ENCODE data around the gene MMP7.

The MMP7 gene, protein sequence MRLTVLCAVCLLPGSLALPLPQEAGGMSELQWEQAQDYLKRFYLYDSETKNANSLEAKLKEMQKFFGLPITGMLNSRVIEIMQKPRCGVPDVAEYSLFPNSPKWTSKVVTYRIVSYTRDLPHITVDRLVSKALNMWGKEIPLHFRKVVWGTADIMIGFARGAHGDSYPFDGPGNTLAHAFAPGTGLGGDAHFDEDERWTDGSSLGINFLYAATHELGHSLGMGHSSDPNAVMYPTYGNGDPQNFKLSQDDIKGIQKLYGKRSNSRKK

DNA sequence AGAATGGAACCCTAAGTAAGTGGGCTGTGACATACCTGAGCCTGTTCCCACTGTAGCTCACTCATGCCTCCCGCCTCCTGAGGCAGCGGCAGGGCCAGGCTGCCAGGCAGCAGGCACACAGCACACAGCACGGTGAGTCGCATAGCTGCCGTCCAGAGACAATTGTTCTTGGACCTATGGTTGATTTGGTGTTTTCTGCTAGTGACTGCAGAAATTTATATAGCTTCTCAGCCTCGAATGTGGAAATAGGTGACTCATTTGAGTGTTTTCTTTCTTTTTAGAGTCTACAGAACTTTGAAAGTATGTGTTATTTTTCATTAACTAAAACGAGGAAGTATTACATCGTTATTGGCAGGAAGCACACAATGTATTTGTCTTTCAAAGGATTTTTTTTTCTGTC is at the start of gene MMP7:
Gene MMP7 (minus strand): TSS at position 190 of the 400 bp plus-strand sequence. CDS start 47 bp downstream, at position 143.
- DNase-seq, result no peak

DNA sequence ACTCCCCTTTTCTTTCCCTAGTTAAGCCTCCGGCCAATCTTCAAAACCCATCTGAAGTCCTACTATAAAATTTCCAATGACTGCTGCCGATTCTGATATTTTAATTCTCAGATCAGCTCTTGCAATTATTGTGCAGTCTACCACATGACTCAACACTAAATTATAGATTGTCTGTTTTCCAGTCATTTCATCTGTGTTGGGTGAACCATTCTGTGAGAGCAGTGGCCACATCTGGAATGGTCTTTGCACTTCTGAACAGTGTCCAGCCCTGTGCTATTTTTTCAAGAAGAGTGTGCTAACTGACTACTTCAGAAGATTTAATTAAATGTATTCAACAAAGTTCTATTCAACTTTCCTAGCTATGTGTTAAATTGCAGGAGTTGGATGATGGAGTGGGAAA is 47.2 kb upstream of the MMP7 start:
- DNase-seq, result no peak

DNA sequence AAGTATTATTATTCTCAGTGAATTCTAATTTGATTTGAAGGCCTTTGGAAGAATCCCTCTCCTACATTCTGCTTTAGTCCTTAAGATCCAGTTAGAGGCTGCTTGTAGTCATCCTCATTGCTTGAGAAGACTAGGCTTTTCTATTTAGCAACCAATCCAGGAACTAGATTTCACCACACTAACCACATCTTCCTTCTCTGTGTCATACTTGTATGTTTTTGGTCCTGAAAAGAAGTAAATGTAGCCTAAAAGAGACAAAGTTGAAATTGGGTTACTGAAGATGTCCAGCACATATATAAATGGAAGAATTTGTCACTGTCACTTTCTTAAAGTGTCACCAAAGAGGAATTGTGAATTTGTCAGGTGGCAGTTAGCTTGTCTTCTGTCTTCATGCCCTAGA is 46.6 kb upstream of the MMP7 start:
- DNase-seq, result no peak

DNA sequence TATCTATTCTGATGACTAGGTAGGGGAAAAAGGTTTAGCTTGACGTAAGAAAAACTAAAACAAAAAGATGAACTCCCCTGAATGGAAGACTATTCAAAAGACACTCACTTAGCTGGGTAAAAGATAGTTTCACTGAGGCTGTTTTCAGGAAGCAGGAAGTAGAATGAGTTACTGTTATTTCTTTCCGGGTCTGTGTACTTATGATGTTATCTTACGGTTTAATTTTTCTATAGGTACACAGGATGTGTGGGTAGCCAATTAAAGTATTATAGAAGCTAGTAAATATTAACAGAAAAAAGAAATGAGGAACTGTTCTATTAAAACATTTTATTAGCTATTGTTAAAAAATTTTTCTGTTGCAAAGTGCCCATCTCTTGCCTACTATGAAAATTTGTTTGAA is 45.8 kb upstream of the MMP7 start:
- no peak for DNase-seq

DNA sequence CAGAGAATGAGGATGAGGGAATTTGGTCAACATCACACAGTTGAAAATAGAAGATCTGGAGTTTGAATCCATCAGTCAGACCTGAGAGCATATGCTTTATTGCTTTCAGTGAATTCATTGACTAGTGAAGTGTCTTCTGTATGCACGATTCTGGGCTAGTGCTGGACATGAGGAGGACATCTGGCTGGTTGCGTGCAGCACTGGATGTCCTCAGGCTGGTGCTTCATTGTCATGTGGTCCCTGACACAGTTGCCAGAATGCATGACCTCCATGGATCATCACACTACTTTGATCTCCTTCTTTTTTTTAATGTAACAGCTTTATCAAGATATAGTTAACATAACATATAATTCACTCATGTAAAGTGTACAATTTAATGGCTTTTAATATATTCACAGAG is 44.5 kb upstream of the MMP7 start:
- no peak for DNase-seq

DNA sequence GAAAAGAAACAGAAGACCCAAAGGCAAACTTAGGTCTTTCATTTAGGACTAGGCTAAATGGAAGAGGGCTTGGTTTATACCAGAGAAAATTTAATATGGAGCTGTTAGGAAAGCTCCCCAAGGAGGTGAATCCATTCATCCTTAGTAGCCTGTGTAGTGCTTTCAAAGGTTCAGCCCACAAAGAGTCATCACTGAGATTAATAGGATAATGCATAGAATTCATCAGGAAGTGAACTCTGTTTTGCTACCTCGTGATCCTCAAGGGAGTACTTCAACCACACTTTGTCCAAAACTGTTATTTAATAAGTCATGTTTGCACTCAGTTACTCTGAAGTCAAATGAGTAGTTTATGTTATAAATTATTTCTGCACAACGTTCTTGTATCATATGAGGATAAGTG is 43.3 kb upstream of the MMP7 start:
- no peak for DNase-seq

DNA sequence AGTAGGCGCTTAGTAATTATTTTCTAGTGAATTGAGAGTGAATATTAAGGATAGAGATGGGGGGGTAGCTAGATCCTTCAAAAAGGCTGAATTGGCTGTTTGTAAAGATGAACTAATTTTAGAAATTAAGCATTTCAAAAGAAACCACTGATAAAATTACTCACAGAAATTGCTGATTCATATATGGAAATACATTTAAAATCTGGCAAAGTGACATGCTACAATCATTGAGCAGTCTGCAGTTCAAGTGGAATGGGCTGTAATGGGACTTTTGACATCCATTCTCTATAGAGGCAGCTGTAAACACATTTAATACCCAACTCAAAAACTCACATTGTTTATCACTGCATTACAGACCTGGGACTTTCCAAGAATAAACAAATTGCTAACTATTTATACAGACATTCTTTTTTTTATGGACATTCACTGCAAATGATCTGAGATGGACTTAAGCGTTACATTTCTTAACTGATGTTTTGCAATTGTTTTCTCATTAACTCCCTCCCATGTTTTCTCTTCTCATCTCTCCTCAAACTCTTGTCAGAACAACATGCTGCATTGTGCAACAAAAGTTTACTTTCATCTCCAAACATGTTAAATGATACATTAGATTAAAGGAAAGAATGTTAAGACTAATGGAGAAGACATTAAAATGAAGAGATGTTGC is 42.1 kb upstream of the MMP7 start:
- DNase-seq, result no peak

DNA sequence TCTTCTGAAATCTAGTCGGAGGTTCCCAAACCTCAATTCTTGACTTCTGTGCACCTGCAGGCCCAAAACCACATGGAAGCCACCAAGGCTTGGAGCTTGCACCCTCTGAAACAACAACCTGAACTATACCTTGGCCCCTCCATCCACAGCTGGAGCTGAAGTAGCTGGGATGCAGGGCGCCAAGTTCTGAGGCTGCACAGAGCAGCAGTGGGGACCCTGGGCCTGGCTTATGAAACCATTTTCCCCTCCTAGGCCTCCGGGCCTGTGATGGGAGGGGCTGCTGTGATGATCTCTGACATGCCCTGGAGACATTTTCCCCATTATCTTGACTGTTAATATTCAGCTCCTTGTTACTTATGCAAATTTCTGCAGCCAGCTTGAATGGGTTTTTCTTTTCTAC is 38.3 kb upstream of the MMP7 start:
- no peak for DNase-seq

DNA sequence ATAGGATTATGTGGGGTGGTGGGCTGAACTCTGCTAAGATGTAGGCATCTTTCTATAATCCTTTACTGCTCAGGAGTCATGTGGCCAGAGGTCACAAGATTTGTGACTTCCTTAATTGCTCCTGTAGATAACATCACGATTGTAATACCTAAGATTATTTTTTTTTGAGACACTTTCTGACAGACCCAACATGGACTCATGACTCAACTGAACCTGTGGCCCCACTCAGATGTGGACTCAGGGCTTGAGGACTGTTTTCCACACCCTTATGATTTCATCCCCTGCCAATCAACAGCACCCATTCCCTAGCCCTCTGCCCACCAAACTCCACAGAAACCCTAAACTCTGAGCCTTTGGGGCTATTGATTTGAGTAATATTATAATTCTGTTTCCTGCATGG is 35.6 kb upstream of the MMP7 start:
- no peak for DNase-seq

DNA sequence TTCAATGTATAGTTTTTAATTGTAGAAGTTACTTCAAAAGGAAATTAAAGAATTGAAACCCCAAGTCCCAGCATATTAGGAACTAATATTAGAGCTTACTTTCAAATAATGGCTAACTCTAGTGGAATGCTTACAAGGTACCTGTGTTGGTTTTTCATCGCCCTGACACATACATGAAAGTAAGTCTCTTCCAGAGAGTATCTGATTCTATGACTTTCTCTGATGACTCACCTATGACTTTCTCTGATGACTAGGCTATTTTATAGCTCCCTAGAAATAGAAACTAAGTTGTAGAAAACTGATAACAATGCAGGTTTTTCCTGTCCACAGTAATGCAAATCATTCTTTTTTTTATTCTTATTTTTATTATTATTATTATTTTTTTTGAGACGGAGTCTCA is 33.6 kb upstream of the MMP7 start:
- DNase-seq, result no peak

DNA sequence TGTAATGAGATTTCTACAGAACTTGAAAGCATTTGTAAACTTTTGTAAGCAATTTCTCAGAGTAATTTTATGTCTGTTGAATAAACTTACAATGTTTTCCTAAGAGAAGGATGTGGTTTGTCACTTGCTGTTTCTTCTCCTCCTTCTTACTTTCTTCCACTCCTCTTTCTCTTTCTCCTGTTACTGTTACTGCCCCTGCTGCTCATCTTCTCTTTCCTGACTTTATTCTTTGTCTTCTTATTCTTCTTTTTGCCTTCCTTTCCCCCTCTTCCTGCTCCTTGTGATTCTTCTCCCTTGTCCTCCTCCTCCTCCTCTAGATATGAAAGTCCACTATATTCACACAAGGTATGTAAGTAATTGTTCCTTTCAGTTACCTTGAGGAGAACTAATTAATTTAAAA is 31.1 kb upstream of the MMP7 start:
- no peak for DNase-seq

DNA sequence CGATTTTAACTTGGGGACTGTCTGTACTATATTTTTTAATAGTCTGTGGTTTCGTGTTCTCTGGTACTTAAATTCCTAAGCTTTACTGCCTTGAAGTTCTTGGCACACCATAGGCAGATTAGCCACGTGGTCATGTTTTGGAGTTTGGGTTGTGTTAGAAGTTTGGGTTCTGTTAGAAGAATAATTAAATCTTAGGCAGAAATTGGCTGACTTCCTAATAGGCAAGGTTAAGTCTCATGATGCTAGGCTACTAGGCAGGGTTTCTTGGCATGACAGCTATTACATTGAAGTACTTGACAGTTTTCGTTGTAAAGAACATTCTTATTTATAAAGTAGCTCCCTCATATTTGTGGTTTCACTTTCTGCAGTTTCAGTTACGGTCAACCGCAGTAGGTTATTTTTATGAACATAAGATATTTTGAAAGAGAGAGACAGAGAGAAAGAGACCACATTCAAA is 30.0 kb upstream of the MMP7 start:
- DNase-seq, result no peak

DNA sequence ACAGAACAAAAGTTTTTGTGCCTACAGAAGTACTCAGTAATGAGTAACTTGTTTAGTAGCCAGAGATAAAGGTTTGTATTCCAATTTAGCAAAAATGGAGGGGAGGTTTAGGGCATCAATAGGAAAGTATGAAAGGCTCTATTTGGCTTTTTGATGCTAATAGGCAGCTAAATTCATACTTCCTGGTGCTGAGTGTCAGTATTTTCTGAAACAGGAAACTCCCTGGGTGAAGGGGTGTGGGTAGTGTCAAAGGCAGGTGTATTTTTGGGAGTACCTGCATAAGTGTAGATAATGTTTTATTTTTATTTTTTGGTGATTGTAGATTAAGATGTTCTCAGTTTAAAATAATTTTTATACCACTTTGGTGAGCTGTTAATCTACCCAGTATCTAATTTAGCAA is 29.3 kb upstream of the MMP7 start:
- no peak for DNase-seq

DNA sequence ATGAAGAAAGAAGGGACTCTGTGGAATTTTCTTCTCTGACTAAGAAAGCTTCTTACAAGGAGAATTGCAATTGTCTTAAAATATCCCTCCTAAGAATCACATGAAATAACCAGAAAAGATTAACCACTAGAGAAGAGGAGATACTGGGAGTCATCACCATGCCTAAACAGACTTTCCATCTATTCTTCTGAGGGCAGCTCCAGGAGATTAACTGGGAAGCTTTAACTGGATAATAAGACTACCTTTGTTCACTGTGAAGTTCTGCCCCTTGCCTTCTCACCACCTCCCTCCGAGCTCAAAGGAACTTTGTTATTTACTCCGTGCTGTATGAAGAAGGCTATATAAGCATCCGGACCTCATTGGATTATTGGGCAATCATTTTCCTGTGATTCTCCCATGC is 24.5 kb upstream of the MMP7 start:
- no peak for DNase-seq

DNA sequence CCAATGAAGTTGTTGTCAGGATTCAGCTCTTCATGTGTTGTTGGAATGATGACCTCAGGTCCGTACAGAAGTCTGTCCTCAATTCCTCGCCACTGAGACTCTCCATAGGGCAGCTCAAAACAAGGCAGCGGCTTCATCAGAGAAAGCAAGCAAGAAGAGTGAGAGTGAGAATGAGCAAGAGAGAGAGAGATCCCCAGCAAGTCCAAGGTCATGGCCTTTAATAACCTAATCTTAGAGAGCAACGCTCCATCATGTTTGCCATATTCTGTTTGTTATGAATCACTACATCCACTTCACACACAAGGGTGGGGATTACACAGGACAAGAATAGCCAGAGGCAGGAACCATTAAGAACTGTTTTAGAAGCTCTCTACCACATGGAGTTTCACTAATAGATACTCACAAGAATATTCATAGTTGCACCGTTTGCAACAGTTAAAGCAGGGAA is 23.3 kb upstream of the MMP7 start:
- DNase-seq, result no peak

DNA sequence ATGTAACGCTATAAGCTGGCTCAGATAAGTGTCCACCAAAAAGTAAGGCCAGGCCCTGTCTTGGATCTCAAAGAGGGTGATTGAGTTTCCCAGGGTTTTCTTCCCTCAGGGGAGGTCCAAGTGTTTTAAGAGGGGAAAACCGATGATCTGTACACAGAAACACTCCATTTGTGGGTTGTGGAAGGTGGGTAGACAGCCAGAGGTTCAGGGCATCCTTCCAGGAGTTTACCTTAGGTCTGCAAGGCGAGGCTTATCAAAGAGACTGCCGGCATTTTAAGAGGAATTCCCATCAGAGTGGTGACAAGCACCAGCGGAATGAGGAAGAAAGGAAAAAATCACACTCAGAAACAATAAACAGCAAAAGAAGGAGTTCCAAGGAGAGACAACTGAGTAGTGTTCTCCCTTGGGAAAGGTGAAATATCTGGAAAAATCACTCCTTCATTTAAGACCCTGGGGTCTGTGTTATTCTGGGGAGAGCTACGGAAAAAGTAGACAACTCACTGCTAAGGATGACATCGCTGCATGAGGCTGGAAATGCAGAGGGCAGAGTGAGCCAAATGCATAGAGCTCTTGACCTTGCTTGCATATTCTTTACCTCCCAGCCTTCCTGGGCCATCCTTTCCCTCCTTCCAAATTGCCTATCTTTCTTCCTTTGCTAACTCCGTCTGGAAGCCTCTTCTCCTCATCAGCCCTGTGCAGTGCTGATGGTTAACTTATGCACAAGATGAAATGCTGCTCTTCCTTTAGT is 22.1 kb upstream of the MMP7 start:
- no peak for DNase-seq

DNA sequence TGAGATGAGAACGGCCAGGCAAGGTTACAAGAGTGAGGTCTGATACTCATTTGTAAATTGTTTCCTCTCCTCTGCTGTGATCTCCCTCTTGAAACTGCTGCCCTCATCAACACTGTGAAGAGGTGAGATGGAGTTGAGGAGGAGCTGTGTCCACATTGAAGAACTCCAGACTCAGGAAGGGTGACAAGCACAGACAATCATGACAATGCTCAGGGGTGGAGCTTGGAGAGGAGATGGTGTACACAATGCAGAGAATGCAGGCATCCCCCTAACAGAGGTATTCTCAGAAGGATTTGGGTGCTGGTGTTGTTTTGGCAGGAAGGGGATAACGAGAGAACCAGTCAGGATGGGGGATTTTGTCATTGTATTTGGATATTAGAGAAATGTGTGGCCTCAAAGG is 21.5 kb upstream of the MMP7 start:
- no peak for DNase-seq

DNA sequence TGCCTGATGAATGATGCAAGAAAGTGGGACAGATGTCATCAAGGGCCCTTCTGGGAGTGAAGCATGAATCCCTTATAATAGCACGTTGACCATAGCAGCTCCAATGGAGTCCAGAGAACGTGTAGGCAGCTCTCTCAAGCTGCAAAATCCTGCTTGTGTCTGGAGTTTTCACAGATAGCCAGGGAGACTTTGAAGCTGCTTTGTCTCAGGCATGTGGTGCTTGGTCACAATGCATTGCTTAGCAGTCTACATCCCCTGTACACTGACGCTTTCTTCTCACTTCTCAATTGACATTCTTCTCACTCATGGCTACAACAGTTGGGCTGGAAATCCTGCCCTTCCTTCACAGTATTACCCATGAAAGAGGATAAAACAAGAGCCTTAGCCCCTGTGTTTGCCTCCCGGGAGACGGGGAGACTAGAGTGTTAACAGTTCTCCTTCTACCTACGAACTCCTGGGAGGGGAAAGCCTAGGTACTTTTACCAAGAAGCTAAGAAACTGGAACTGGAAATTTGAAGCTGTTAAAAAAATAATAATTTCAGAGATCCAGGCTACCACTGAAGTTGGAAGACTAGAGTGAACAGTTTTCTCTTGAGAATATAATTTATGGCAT is 20.7 kb upstream of the MMP7 start:
- DNase-seq, result no peak

DNA sequence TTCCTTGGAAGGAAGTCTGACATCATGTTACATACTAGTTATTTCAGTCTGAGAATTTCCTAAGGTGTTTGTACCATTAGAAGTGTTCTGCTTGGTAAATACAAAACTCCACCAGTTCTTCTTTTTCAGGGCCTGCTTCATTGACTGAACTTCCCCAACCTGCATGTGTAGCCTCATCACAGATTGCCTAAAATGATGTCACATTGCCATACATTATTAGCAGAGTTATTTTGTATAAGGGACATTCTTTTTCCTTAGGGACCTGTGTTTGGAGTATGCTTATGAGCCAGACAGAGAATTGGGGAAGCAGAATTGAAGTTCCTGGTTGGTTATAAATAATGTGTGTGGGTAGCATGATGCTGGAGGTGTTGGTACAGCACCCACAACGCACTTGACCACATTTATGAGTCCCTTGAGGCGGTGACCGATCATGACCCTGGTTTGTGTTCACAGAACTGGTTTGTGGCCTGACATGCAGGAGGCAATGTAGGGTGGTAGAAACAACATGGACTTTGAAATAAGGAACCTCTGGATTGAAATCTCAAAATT is 16.4 kb upstream of the MMP7 start:
- DNase-seq, result no peak

DNA sequence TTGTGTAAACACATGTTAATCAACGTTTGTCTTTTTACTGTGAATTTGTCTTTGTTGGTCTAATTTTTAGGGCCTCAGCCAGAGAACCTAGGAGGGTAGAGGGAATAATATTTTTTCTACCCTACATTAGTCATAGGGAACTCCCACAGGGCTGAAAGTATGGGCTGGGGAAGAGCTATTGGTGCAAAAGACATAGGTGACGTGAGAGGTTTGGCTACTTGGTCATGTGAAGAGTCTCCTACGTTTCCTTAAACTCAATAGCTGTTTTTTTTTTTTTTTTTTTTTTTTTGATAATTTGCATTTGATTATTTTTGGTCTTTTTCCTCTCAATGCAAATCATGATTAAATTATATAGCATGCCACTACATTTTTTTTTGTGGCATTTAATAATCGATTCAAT is 15.9 kb upstream of the MMP7 start:
- no peak for DNase-seq

DNA sequence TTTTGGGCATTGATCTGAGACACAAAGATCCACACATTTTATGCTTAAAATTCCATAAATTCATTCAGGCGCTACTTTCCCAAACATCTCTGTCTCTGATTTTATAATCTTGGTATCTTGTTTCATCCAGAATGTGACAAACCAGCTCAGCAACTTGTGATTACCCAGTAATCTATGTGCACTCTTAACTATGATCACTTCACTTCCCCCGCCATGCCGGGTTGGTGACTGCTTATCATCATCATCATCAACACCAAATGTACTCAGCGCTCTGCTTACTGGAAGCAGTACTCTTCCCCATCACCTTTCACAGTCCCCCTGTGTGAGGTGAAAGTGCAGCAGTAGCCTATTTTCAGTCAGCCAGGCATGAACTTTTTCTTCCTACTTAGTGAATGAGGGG is 15.2 kb upstream of the MMP7 start:
- no peak for DNase-seq

DNA sequence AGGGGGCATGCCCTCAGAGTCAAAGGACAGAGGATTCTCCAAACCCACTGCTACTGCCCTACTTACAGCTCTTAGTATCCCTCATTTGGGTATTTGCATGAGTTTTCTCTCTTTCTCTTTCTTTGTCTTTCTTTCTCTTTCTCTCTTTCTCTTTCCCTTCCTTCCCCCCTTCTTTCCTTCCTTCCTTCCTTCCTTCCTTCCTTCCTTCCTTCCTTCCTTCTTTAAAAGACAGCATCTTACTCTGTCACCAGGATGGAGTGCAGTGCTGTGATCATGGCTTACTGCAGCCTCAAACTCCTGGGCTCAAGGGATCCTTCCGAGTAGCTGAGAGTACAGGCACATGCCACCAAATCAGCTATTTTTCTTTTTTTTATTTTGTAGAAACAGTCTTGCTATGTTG is 14.0 kb upstream of the MMP7 start:
- DNase-seq, result no peak

DNA sequence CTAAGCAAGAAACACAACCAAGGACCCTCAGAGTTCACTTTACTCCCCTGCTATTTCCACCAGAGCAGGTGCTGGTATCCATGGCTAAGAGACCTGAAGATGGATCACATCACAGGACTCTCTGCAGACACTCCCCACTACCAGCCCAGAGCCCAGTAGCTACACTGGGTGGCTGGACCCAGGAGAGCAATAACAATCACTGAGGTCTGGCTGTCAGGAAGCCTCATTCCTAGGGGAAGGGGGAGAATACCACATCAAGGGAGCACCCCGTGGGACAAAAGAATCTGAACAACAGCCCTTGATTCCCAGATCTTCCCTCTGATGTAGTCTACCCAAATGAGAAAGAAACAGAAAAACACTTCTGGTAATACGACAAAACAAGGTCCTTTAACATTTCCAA is 9.0 kb upstream of the MMP7 start:
- no peak for DNase-seq

Measured in stimulated activated CD4-positive, alpha-beta T cell treated with anti-CD3 and anti-CD28 coated beads, Interleukin-1b, Interleukin-23, amount 100 ng/mL, for 48 hours (primary cell).